Body of pancreas (tissue), 4 donors: ENCODE results near the gene CHD6.

Experiments used
- CTCF ChIP-seq, 7 experiments: fragments of 450-650 bp in 4 of 7; fragments of 200-600 bp in 3 of 7; sonication (generic) in 3 of 7; IDR thresholded peaks; one replicate each; pipeline ENCODE4 v1.5.1; 2016 to 2019; ENCODE audit warnings: antibody characterized with exemption in 7 of 7
- POLR2A ChIP-seq, 3 donors: fragments of 450-650 bp; IDR thresholded peaks; one replicate each; pipeline ENCODE4 v1.6.1; 2016; ENCODE audit warnings: antibody characterized with exemption in 3 of 3, mild to moderate bottlenecking in 2 of 3

- TF ChIP-seq CTCF (IDR thresholded peaks at IDR 0.05) (no peak), POLR2A (IDR thresholded peaks at IDR 0.05) (no peak)
Observed at GRCh38 chr20:41424546-41424945, 193.6 kb downstream of the CHD6 start.
